Measurements from ENCODE around the gene FURIN. TPM values are rescaled to one million over a fixed set of nuclear protein-coding genes. Genes with fewer than 3 reads are reported as not detected.

Gene FURIN
- polyA plus RNA-seq, 4 donors = 44.0 to 58.8 (median 51.6) TPM

- DNase-seq (ENCODE audit: low read depth in 4 of 4, low spot score in 2 of 4) = no peak
These were observed 13.8 kb downstream of the FURIN start for GRCh38 chr15:90881978-90882721.

GRCh38 chr15:90882781-90883525 lies 14.6 kb downstream of the FURIN start:
- DNase-seq (ENCODE audit: low read depth in 4 of 4, low spot score in 2 of 4) = no peak

- no peak for DNase-seq (ENCODE audit: low read depth in 4 of 4, low spot score in 2 of 4)
These were observed 15.2 kb downstream of the FURIN start for GRCh38 chr15:90883526-90883975.

GRCh38 chr15:90883976-90884718 lies 15.8 kb downstream of the FURIN start, which contains the start of gene FES:
FES (plus strand) TSS chr15:90884504; CDS start chr15:90885046, 542 bp downstream.
- DNase-seq (ENCODE audit: low read depth in 4 of 4, low spot score in 2 of 4) = no peak

GRCh38 chr15:90884719-90885431 lies 16.5 kb downstream of the FURIN start:
- DNase-seq (ENCODE audit: low read depth in 4 of 4, low spot score in 2 of 4) = no peak

- no peak for DNase-seq (ENCODE audit: low read depth in 4 of 4, low spot score in 2 of 4)
These were observed 17.3 kb downstream of the FURIN start for GRCh38 chr15:90885432-90886290.

GRCh38 chr15:90886291-90886614 lies 17.9 kb downstream of the FURIN start:
- no peak for DNase-seq (ENCODE audit: low read depth in 4 of 4, low spot score in 2 of 4)

GRCh38 chr15:90887037-90887481 lies 18.7 kb downstream of the FURIN start:
- no peak for DNase-seq (ENCODE audit: low read depth in 4 of 4, low spot score in 2 of 4)

GRCh38 chr15:90889313-90889730 lies 20.9 kb downstream of the FURIN start:
- DNase-seq (ENCODE audit: low read depth in 4 of 4, low spot score in 2 of 4) = no peak

GRCh38 chr15:90889736-90890456 lies 21.5 kb downstream of the FURIN start:
- DNase-seq (ENCODE audit: low read depth in 4 of 4, low spot score in 2 of 4) = no peak

GRCh38 chr15:90890839-90891238 lies 22.5 kb downstream of the FURIN start:
- DNase-seq (ENCODE audit: low read depth in 4 of 4, low spot score in 2 of 4) = no peak

GRCh38 chr15:90891346-90891949 lies 23.1 kb downstream of the FURIN start:
- no peak for DNase-seq (ENCODE audit: low read depth in 4 of 4, low spot score in 2 of 4)

- no peak for DNase-seq (ENCODE audit: low read depth in 4 of 4, low spot score in 2 of 4)
These were observed 23.6 kb downstream of the FURIN start for GRCh38 chr15:90892023-90892422.

GRCh38 chr15:90892498-90893174 lies 24.2 kb downstream of the FURIN start:
- no peak for DNase-seq (ENCODE audit: low read depth in 4 of 4, low spot score in 2 of 4)

GRCh38 chr15:90893175-90894090 lies 25.0 kb downstream of the FURIN start:
- DNase-seq (ENCODE audit: low read depth in 4 of 4, low spot score in 2 of 4) = no peak

GRCh38 chr15:90895571-90896117 lies 27.3 kb downstream of the FURIN start:
- DNase-seq (ENCODE audit: low read depth in 4 of 4, low spot score in 2 of 4) = no peak

Data from left renal cortex interstitium (tissue), 4 donors.